Measurements from ENCODE around the gene GANC.

Gene GANC

DNA sequence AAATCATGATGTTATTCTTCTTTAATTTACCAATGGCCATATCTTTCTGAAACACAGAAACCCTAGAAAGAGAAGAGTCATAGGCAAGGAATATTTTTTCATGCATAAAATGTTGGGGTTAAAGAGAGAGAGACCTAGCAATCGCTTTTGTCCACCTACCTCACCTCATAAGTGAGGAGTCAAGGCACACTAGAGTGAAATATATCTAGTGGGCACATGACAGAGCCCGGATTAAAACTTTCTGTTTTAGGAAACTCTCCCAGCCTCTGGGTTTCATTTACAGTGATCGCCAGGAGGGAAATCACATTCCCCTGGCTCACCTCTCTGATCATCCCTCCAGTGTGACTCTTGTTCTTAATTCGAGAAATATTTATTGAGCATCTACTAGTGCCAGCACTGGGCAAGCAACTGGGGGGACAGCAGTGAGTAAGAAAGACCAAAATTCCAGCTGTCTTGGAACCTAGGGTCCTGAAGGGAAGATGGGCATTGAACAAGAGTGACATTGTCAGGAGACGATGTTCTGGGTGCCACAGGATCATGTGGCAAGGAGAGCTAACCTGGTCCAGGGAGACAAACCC, 87.6 kb downstream of the GANC start:
- Histone ChIP-seq H3K4me3 (ENCODE audit: low read depth in 1 of 2, low read length in 2 of 2) (no peak overlapping the region), H2AFZ (ENCODE audit: low read depth, low read length) (no peak overlapping the region), H3K36me3 (ENCODE audit: insufficient read depth, low read length) (no peaks in the 10 kb centered on the region), H3K79me2 (ENCODE audit: insufficient read depth, low read length) (no peaks in the 10 kb centered on the region), H3K4me1 (ENCODE audit: insufficient read depth, low read length) (no peaks in the 10 kb centered on the region), H3K27me3 (ENCODE audit: insufficient read depth, low read length, poor library complexity) (no peaks in the 10 kb centered on the region), H3K27ac (ENCODE audit: low read length) (no peak overlapping the region), H3K9me3 (ENCODE audit: insufficient read depth, low read length, severe bottlenecking) (no peaks in the 10 kb centered on the region), H3K9ac (ENCODE audit: low read depth, low read length) (no peak overlapping the region), H3K4me2 (ENCODE audit: insufficient read depth, low read length) (no peak overlapping the region), H4K20me1 (ENCODE audit: insufficient read depth, low read length) (no peaks in the 10 kb centered on the region)
- ATAC-seq (ENCODE audit: insufficient read depth, low read depth) (no peak), DNase-seq (no peak)
- no peak for TF ChIP-seq EZH2 (IDR thresholded peaks at IDR 0.05; ENCODE audit: borderline replicate concordance, low read depth, low read length, severe bottlenecking)
- TF ChIP-seq, protein P1, sequence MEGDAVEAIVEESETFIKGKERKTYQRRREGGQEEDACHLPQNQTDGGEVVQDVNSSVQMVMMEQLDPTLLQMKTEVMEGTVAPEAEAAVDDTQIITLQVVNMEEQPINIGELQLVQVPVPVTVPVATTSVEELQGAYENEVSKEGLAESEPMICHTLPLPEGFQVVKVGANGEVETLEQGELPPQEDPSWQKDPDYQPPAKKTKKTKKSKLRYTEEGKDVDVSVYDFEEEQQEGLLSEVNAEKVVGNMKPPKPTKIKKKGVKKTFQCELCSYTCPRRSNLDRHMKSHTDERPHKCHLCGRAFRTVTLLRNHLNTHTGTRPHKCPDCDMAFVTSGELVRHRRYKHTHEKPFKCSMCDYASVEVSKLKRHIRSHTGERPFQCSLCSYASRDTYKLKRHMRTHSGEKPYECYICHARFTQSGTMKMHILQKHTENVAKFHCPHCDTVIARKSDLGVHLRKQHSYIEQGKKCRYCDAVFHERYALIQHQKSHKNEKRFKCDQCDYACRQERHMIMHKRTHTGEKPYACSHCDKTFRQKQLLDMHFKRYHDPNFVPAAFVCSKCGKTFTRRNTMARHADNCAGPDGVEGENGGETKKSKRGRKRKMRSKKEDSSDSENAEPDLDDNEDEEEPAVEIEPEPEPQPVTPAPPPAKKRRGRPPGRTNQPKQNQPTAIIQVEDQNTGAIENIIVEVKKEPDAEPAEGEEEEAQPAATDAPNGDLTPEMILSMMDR (IDR thresholded peaks at IDR 0.05; ENCODE audit: borderline replicate concordance, extremely low read depth, low read length, poor library complexity, severe bottlenecking), result no peak

DNA sequence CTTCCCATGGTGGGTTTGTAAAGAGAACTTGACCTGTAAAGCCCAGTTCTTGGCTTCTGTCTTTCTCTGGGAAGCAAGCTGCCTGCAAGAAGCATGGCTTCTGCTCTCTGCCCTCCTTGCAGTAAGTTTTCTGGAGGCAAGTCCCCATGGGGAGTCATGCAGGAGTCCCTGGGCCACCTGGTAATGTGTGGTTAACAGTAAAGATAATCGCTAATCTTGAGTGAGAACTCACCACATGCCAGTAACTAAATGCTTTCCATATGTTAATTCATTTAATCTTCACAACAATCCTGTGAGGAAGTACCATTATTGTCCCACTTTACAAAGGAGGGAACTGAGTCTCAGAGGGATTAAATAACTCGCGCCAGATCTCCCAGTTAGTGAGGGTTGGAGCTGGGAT, 90.5 kb downstream of the GANC start:
- TF ChIP-seq, protein P1 (IDR thresholded peaks at IDR 0.05; ENCODE audit: borderline replicate concordance, extremely low read depth, low read length, poor library complexity, severe bottlenecking), result no peak
- no peak for TF ChIP-seq EZH2 (IDR thresholded peaks at IDR 0.05; ENCODE audit: borderline replicate concordance, low read depth, low read length, severe bottlenecking)
- no peaks in the 10 kb centered on the region for H3K9me3 ChIP-seq (ENCODE audit: insufficient read depth, low read length, severe bottlenecking)
- DNase-seq (no peak), ATAC-seq (ENCODE audit: insufficient read depth, low read depth) (no peak)
- no peaks in the 10 kb centered on the region for H3K4me1 ChIP-seq (ENCODE audit: insufficient read depth, low read length)
- no peak overlapping the region for H3K27ac ChIP-seq (ENCODE audit: low read length)
- H2AFZ ChIP-seq (ENCODE audit: low read depth, low read length), result no peak overlapping the region
- H3K4me2 ChIP-seq (ENCODE audit: insufficient read depth, low read length), result no peak overlapping the region
- H3K4me3 ChIP-seq (ENCODE audit: low read depth in 1 of 2, low read length in 2 of 2), result no peak overlapping the region
- H3K36me3 ChIP-seq (ENCODE audit: insufficient read depth, low read length), result no peaks in the 10 kb centered on the region
- H4K20me1 ChIP-seq (ENCODE audit: insufficient read depth, low read length), result no peaks in the 10 kb centered on the region
- H3K9ac ChIP-seq (ENCODE audit: low read depth, low read length), result no peak overlapping the region
- H3K27me3 ChIP-seq (ENCODE audit: insufficient read depth, low read length, poor library complexity), result no peaks in the 10 kb centered on the region
- no peaks in the 10 kb centered on the region for H3K79me2 ChIP-seq (ENCODE audit: insufficient read depth, low read length)

DNA sequence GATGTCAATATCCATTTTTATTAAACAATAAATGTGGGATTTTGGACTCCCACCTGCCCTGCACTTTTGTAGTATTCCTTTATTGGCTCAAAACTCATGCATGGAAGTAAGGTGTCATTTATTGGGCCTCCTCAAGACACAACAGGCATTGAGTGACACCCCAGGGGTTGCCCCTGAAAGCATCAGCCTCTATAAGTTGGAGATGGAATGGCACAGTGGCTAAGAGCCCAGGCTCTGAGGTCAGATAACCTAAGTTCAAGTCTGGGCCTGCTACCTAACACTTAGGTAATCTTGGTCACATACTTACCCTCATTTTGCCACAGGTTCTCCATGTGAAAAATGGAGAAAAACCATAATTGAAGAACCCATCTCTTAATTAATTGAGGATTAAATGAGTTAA, 90.9 kb downstream of the GANC start:
- no peak overlapping the region for H2AFZ ChIP-seq (ENCODE audit: low read depth, low read length)
- H3K4me3 ChIP-seq (ENCODE audit: low read depth in 1 of 2, low read length in 2 of 2), result no peak overlapping the region
- TF ChIP-seq, protein P1 (IDR thresholded peaks at IDR 0.05; ENCODE audit: borderline replicate concordance, extremely low read depth, low read length, poor library complexity, severe bottlenecking), result no peak
- TF ChIP-seq EZH2 (IDR thresholded peaks at IDR 0.05; ENCODE audit: borderline replicate concordance, low read depth, low read length, severe bottlenecking), result no peak
- no peaks in the 10 kb centered on the region for H3K9me3 ChIP-seq (ENCODE audit: insufficient read depth, low read length, severe bottlenecking)
- no peak overlapping the region for H3K4me2 ChIP-seq (ENCODE audit: insufficient read depth, low read length)
- H3K27me3 ChIP-seq (ENCODE audit: insufficient read depth, low read length, poor library complexity), result no peaks in the 10 kb centered on the region
- H3K79me2 ChIP-seq (ENCODE audit: insufficient read depth, low read length), result no peaks in the 10 kb centered on the region
- no peaks in the 10 kb centered on the region for H4K20me1 ChIP-seq (ENCODE audit: insufficient read depth, low read length)
- H3K36me3 ChIP-seq (ENCODE audit: insufficient read depth, low read length), result no peaks in the 10 kb centered on the region
- H3K9ac ChIP-seq (ENCODE audit: low read depth, low read length), result no peak overlapping the region
- no peak overlapping the region for H3K27ac ChIP-seq (ENCODE audit: low read length)
- no peaks in the 10 kb centered on the region for H3K4me1 ChIP-seq (ENCODE audit: insufficient read depth, low read length)
- ATAC-seq (ENCODE audit: insufficient read depth, low read depth) (no peak), DNase-seq (no peak)

DNA sequence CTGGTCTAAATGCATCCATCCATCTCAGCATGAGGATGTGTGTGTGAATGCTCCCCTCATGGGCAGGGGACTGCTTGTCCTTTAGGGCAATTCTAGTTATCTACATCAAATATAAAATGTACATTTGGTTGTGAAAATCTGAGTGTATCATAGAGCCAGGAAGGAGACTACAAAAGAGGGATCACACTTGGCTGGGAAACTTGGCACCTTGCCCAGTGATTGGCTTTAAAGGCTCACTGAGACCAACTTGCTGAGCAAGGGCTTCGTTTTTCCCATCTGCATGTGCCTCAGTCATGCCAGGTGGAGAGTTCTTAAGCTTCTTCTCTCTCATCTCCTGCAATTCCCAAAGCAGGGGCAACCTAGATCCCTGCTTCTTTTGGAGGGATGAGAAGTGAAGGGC, 91.5 kb downstream of the GANC start:
- no peak overlapping the region for H3K9ac ChIP-seq (ENCODE audit: low read depth, low read length)
- DNase-seq, result no peak
- TF ChIP-seq EZH2 (IDR thresholded peaks at IDR 0.05; ENCODE audit: borderline replicate concordance, low read depth, low read length, severe bottlenecking), result no peak
- TF ChIP-seq, protein P1 (IDR thresholded peaks at IDR 0.05; ENCODE audit: borderline replicate concordance, extremely low read depth, low read length, poor library complexity, severe bottlenecking), result no peak

More for the DNA sequence above, 91.5 kb downstream of the GANC start:
- Histone ChIP-seq H3K27ac (ENCODE audit: low read length) (no peak overlapping the region), H3K4me2 (ENCODE audit: insufficient read depth, low read length) (no peak overlapping the region), H3K27me3 (ENCODE audit: insufficient read depth, low read length, poor library complexity) (no peaks in the 10 kb centered on the region), H4K20me1 (ENCODE audit: insufficient read depth, low read length) (no peaks in the 10 kb centered on the region), H3K9me3 (ENCODE audit: insufficient read depth, low read length, severe bottlenecking) (no peaks in the 10 kb centered on the region), H3K4me3 (ENCODE audit: low read depth in 1 of 2, low read length in 2 of 2) (no peak overlapping the region), H3K36me3 (ENCODE audit: insufficient read depth, low read length) (no peaks in the 10 kb centered on the region), H2AFZ (ENCODE audit: low read depth, low read length) (no peak overlapping the region), H3K79me2 (ENCODE audit: insufficient read depth, low read length) (no peaks in the 10 kb centered on the region), H3K4me1 (ENCODE audit: insufficient read depth, low read length) (no peaks in the 10 kb centered on the region)
- no peak for ATAC-seq (ENCODE audit: insufficient read depth, low read depth)

All from DND-41 (cell line).